B cell (primary cell): ENCODE results near the gene TGFA. TPM values are rescaled to one million over a fixed set of nuclear protein-coding genes. Genes with fewer than 3 reads are reported as not detected.

Experiments used
- ATAC-seq: fragments of 200-7000 bp; cut with Tn5 transposase; one replicate; pipeline ENCODE4 v1.10.0; 2021; ENCODE audit warnings: low read depth, mild to moderate bottlenecking, moderate number of reproducible peaks, moderate library complexity
- CTCF ChIA-PET: fragments of 350-600 bp; sonication (Branson Sonifier 250); formaldehyde crosslinking; loops from one replicate; lab custom pipeline; 2021; ENCODE audit warnings: antibody characterized with exemption, inconsistent platforms; lab: Charles Lee
- POLR2A ChIA-PET: fragments of 350-600 bp; sonication (Branson Sonifier 250); formaldehyde crosslinking; loops from one replicate; lab custom pipeline; 2021; ENCODE audit warnings: antibody characterized with exemption; lab: Charles Lee
- DNase-seq: peaks from one replicate; pipeline ENCODE4 v3.0.0; 2013
- H2AFZ ChIP-seq: 2 replicates; pipeline ENCODE4 v1.6.1; 2012; ENCODE audit warnings: mild to moderate bottlenecking, low read depth, low read length; ENCODE audit not compliant: insufficient read depth, poor library complexity, severe bottlenecking
- H3K27ac ChIP-seq, 2 donors: 1 replicate in 1 of 2; 2 replicates in 1 of 2; pipeline ENCODE4 v1.5.1; 2012 to 2013; ENCODE audit warnings: low read length in 2 of 2, mild to moderate bottlenecking in 2 of 2, moderate library complexity in 1 of 2
- H3K27me3 ChIP-seq, 4 experiments: fragments of 200-600 bp in 1 of 4; sonication (generic) in 1 of 4; replicated peaks in 1 of 4; 1 replicate in 2 of 4; 2 replicates in 2 of 4; pipeline versions ENCODE4 v1.6.1 to v1.7.0; 2013 to 2016; ENCODE audit warnings: low read length in 3 of 4, mild to moderate bottlenecking in 2 of 4, mixed read lengths in 1 of 4, moderate library complexity in 1 of 4; ENCODE audit not compliant: insufficient read depth in 4 of 4, control insufficient read depth in 3 of 4; ENCODE audit errors: control extremely low read depth in 1 of 4
- H3K36me3 ChIP-seq, 2 experiments: replicated peaks in 1 of 2; 1 replicate in 1 of 2; 2 replicates in 1 of 2; pipeline versions ENCODE4 v1.6.1 to v1.7.1; 2013; ENCODE audit warnings: low read length in 1 of 2; ENCODE audit not compliant: insufficient read depth in 2 of 2, control insufficient read depth in 1 of 2; ENCODE audit errors: control extremely low read depth in 1 of 2, extremely low read depth in 1 of 2
- H3K4me1 ChIP-seq, 2 donors: fragments of 200-600 bp in 1 of 2; sonication (generic) in 1 of 2; 1 replicate in 1 of 2; 2 replicates in 1 of 2; pipeline versions ENCODE4 v1.5.1 to v1.6.1; 2013 to 2017; ENCODE audit warnings: low read length in 2 of 2; ENCODE audit not compliant: control insufficient read depth in 2 of 2, insufficient read depth in 2 of 2
- H3K4me2 ChIP-seq: replicated peaks from 2 replicates; pipeline ENCODE3; 2012; ENCODE audit warnings: mild to moderate bottlenecking, low read depth, low read length; ENCODE audit not compliant: poor library complexity, severe bottlenecking
- H3K4me3 ChIP-seq, 5 experiments: fragments of 200-600 bp in 1 of 5; sonication (generic) in 1 of 5; 1 replicate in 3 of 5; 2 replicates in 2 of 5; pipeline versions ENCODE4 v1.5.1 to v1.7.0; 2011 to 2016; ENCODE audit warnings: low read length in 4 of 5, mild to moderate bottlenecking in 4 of 5, low read depth in 2 of 5, control low read depth in 1 of 5, moderate library complexity in 1 of 5; ENCODE audit not compliant: insufficient read depth in 1 of 5; ENCODE audit errors: control extremely low read depth in 1 of 5, extremely low read depth in 1 of 5
- H3K79me2 ChIP-seq: fragments of 200-600 bp; sonication (generic); one replicate; pipeline ENCODE4 v1.6.0; 2016; ENCODE audit warnings: low read length; ENCODE audit not compliant: control insufficient read depth, insufficient read depth
- H3K9ac ChIP-seq: fragments of 200-600 bp; sonication (generic); 2 replicates; pipeline ENCODE4 v1.6.1; 2017; ENCODE audit warnings: mild to moderate bottlenecking, low read length, moderate library complexity
- H3K9me3 ChIP-seq, 3 donors: one replicate each; pipeline versions ENCODE4 v1.6.1 to v1.7.1; 2013; ENCODE audit warnings: low read length in 2 of 3; ENCODE audit not compliant: control insufficient read depth in 2 of 3, insufficient read depth in 1 of 3; ENCODE audit errors: control extremely low read depth in 1 of 3
- H4K20me1 ChIP-seq: 2 replicates; pipeline ENCODE4 v1.6.0; 2012; ENCODE audit warnings: mild to moderate bottlenecking, low read length; ENCODE audit not compliant: insufficient read depth, control insufficient read depth, poor library complexity, severe bottlenecking
- H3K27ac Mint-ChIP-seq: one replicate; pipeline ENCODE4 v1.8.0; 2021; ENCODE audit warnings: mixed read lengths
- H3K27me3 Mint-ChIP-seq: one replicate; pipeline ENCODE4 v1.8.0; 2021; ENCODE audit warnings: mixed read lengths
- H3K4me1 Mint-ChIP-seq: one replicate; pipeline ENCODE4 v1.8.0; 2021; ENCODE audit warnings: mixed read lengths
- H3K4me3 Mint-ChIP-seq: one replicate; pipeline ENCODE4 v1.8.0; 2021; ENCODE audit warnings: mixed read lengths
- H3K9me3 Mint-ChIP-seq: one replicate; pipeline ENCODE4 v1.8.0; 2022; ENCODE audit warnings: mixed read lengths; ENCODE audit not compliant: insufficient read depth
- EZH2 ChIP-seq: IDR thresholded peaks from 2 replicates; pipeline ENCODE4 v1.6.1; 2012; ENCODE audit warnings: borderline replicate concordance, low read depth, mild to moderate bottlenecking, moderate library complexity, low read length; ENCODE audit not compliant: insufficient read depth, poor library complexity, severe bottlenecking
- WGBS: methylation state at CpG from one replicate; pipeline ENCODE4 v1.1.5; 2013; ENCODE audit warnings: missing lambda C conversion rate; ENCODE audit not compliant: insufficient coverage; 5-methylcytosine and 5-hydroxymethylcytosine counted together
- intact Hi-C: fragments of 100-400 bp; cut with micrococcal nuclease; formaldehyde crosslinking; loops from one replicate; pipeline ENCODE4 v1.10.0; 2022
- polyA plus RNA-seq: library from polyadenylated mRNA; depleted of rRNA; stranded (reverse); fragments of >200 nt; gene quantifications from 2 replicates; pipeline ENCODE4 v1.2.3, GENCODE V29; 2012
- total RNA-seq, 2 donors: library from RNA; stranded (reverse); fragments of 120-200 nt in 1 of 2; gene quantifications; 1 replicate in 1 of 2; 2 replicates in 1 of 2; pipeline versions ENCODE4 v1.2.3 to v1.2.4, GENCODE V29; 2013 to 2022
- TF ChIP-seq, protein P1 (sequence below): fragments of 200-600 bp; IDR thresholded peaks from one replicate; pipeline ENCODE4 v1.8.0; 2022; ENCODE audit warnings: antibody characterized with exemption, mild to moderate bottlenecking

The TGFA gene
- total and polyA plus RNA-seq, 2 donors (not counting 1 experiment from before 2014, with no cell fraction given): 0.04 TPM; not detected in 1

DNA sequence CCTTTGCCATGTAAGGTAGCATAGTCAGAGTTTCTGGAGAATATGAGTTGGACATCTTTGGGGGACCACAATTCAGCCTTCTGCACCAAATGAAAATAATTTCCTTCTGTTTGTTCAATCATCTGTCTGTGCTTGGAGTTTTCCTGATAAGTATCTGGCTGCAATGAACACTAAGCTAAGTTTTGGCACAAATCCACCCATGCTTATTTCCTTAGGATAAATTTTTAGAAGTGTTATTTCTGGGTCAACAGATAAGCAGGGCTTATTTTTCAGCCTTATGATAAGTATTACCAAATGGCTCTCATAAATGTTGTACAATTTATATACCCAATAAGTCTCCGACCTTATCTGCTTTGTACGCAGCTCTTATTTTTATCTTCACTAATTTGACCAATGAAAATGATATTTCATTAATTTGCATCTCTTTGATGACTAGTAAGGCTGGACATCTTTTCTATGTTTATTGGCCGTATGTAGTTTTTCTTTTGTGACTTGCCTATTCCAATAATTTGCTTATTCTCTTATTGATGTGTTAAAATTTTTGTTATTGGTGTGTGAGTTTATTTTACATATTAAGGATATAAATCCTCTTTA lies 59.2 kb downstream of the TGFA start:
- no peaks in the 10 kb centered on the region for H3K36me3 ChIP-seq
- no peaks in the 10 kb centered on the region for H3K79me2 ChIP-seq
- no peak overlapping the region for H3K27ac Mint-ChIP-seq
- H3K27me3 ChIP-seq: peaks cover 0 to 8% (median 0%) of the 10 kb centered on the region in 4 experiments
- no peak overlapping the region for H2AFZ ChIP-seq
- TF ChIP-seq, protein P1, sequence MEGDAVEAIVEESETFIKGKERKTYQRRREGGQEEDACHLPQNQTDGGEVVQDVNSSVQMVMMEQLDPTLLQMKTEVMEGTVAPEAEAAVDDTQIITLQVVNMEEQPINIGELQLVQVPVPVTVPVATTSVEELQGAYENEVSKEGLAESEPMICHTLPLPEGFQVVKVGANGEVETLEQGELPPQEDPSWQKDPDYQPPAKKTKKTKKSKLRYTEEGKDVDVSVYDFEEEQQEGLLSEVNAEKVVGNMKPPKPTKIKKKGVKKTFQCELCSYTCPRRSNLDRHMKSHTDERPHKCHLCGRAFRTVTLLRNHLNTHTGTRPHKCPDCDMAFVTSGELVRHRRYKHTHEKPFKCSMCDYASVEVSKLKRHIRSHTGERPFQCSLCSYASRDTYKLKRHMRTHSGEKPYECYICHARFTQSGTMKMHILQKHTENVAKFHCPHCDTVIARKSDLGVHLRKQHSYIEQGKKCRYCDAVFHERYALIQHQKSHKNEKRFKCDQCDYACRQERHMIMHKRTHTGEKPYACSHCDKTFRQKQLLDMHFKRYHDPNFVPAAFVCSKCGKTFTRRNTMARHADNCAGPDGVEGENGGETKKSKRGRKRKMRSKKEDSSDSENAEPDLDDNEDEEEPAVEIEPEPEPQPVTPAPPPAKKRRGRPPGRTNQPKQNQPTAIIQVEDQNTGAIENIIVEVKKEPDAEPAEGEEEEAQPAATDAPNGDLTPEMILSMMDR: no peak
- TF ChIP-seq EZH2: no peak
- H3K4me3 Mint-ChIP-seq: no peak overlapping the region
- ChIA-PET CTCF (no interaction called here), POLR2A (no interaction called here)
- H3K4me1 ChIP-seq: no peaks in the 10 kb centered on the region
- H3K4me2 ChIP-seq: no peak overlapping the region
- no peaks in the 10 kb centered on the region for H3K9me3 ChIP-seq
- no peaks in the 10 kb centered on the region for H3K4me1 Mint-ChIP-seq
- intact Hi-C loops: no loop called here
- no peaks in the 10 kb centered on the region for H3K9me3 Mint-ChIP-seq
- H3K27me3 Mint-ChIP-seq: peaks cover 12% of the 10 kb centered on the region
- WGBS: no CpG with 5 or more reads among the region's 3 CpGs
- no peak overlapping the region for H3K27ac ChIP-seq
- no peak for ATAC-seq
- no peak for DNase-seq
- H3K9ac ChIP-seq: no peak overlapping the region
- no peak overlapping the region for H3K4me3 ChIP-seq
- no peaks in the 10 kb centered on the region for H4K20me1 ChIP-seq

DNA sequence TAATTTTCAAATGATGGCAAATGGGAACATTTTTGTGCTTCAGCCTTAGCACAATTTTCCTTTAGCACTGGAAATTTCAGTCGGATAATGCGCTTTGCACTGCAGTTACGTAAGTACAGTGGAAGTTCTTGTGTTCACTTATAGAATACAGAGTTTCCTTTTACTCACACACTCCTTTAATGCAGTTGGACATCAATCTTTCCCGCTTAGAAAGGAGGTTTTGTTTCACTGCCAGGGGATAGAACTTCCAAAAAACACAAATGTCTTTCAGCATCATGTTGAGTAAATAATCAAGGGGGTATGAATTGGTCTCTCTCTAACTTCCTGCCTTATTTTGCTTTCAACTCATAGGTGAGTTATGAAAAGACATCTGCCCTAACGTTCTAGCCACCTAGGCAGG lies 63.2 kb downstream of the TGFA start:
- H3K9me3 Mint-ChIP-seq: no peaks in the 10 kb centered on the region
- Histone ChIP-seq H3K36me3 (no peaks in the 10 kb centered on the region), H3K79me2 (no peaks in the 10 kb centered on the region)

More for the DNA sequence above, 63.2 kb downstream of the TGFA start:
- Histone ChIP-seq H4K20me1 (no peaks in the 10 kb centered on the region), H3K27me3 (peaks cover 0 to 4% (median 0%) of the 10 kb centered on the region in 4 experiments), H3K27ac (no peak overlapping the region), H3K9me3 (no peaks in the 10 kb centered on the region), H3K4me1 (no peaks in the 10 kb centered on the region), H3K9ac (no peak overlapping the region), H3K4me3 (no peak overlapping the region), H3K4me2 (no peak overlapping the region), H2AFZ (no peak overlapping the region)
- no peak for TF ChIP-seq EZH2
- TF ChIP-seq, protein P1: no peak
- Mint-ChIP-seq H3K27ac (no peak overlapping the region), H3K4me1 (no peaks in the 10 kb centered on the region), H3K27me3 (peaks cover 6% of the 10 kb centered on the region), H3K4me3 (no peak overlapping the region)
- 70% methylated on average over 1 of the region's 5 CpGs for WGBS
- ATAC-seq (no peak), DNase-seq (no peak)
- CTCF ChIA-PET: no interaction called here
- intact Hi-C loops: no loop called here
- POLR2A ChIA-PET: no interaction called here
